NOMO-1 treated with DMSO at 0.1 percent for 48 hours (cell line): ENCODE data around the gene DCC.

ENCODE experiments used
- DNase-seq: peaks from one replicate; lab custom pipeline; 2025; ENCODE audit not compliant: unreplicated experiment; lab: John Stamatoyannopoulos, UW

DCC gene

DNA sequence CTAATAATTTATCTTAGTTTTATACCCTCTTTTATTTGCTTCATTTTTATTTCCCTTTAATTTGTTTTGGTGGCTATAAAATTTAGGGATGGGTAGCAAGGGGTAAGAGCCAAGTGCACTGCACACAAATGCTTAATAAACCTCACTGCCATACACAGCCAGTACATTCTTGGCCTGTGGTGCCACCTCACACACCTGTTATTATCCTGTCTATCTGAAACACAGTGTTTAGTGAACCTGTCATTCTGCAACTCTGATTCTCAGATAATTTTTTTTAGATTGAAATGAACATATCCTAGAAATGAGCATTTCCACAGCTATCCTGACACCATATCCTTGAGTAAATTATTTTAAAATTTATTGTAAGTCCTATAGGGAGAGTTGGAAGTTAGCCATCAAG, 807.5 kb downstream of the DCC start:
- no peak for DNase-seq

DNA sequence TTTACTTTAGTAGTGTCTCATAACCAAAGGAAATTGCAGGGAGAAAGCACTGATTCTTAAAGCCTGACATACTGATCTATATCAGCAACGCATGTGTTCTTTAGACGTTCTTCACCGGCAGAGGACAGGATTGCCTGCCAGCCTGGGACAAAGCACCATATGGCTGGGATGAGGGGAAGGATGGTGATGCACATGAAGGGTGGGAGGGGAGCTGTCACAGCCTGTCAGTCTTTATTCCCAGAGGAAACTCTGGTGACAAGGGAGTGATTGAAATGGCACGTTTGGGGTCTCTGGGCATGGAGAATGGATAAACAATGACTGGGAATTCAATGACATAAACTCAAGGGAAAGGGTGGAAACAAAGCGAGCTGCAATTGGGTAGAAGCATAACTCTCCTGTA, 808.1 kb downstream of the DCC start:
- no peak for DNase-seq

DNA sequence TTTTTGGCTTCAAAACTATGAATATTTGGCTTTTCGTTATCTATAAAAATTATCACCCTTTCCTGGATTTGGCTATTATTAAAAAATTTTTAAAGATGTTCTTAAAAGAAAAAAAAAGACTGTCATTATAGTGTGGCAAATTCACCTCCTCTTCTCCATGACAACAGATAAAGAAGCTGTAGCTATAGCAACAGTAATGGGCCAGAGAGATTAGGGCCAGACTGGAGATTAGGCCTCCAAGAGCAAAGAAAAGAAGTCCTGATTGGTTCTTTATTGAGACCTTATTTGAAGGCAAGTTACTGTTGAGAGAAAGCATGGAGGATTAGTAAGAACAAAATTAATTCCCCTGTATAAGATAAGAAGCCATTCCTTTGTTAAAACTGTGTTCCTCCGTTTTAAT, 812.5 kb downstream of the DCC start:
- DNase-seq = no peak

DNA sequence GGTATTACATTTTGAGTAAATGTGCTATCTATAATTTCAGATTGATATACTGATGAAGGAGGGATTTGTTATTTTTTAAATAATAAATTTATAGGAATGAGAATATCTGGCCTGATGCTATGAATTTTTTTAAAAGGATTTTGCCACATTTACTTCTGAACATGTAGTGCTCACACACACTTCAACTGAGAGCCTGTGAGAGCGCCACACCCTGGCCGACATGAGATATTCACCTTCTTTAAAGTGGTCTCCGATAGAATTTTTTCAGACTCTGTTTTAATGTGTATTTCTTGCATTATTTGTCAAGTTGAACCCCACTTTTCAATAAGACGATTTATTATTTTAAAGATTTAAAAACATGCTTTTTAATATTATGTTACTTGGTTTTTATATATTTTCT, 813.3 kb downstream of the DCC start:
- no peak for DNase-seq

DNA sequence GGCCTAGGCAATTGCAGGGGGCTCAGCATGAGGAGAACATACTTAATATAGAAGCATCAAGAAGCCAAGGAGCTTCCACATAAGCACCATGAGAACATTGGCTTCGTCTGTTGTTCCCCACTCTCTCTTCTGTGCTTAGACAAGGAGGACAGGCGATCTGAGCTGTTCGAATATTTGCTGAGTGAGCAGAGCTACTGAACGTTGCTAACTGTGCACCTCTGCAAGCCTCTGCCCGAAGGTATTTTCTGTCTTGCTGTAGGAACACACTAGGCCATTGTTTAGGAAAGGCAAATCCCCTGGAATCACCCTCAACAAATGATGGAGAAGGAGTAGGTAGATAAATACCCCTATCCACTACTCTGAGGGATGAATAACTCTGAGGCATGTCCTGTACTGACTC, 813.8 kb downstream of the DCC start:
- DNase-seq = no peak

DNA sequence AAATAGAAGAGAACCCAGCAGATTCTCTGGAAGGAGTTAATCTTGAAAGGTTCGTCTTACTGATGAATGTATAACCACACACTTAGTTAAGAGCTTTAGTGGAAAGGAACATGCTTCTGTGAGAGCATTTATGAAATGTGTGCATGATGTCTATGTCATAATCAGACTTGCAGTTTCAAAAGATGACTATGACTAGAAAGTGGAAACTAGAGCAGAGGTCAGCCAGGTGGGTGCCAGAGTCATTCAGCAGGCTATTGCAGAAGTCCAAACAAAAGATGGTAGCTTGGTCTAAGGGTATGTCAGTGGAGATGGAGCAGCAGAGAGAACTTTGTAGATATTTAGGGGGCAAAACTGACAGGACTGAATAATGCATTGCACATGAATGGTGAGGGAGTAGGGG, 825.8 kb downstream of the DCC start:
- DNase-seq = no peak

DNA sequence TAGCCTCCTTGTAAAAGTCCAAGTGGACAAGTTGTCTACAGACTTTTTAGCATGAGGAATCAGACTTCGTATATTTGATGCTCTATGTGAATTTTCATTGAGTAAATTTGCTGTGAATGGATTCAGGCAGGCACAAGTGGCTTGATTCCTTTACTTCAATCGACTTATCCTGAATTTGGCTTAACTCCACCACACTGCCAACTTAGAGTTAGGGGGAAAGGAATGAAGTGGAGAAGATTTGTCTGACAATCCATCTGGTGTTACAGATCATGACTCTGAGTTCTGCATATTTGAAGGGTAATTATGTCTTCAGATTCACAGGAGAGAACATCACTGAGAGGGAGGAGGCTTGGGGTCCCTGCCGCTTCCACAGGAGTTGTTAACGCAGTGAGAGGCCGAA, 829.3 kb downstream of the DCC start:
- DNase-seq = no peak

DNA sequence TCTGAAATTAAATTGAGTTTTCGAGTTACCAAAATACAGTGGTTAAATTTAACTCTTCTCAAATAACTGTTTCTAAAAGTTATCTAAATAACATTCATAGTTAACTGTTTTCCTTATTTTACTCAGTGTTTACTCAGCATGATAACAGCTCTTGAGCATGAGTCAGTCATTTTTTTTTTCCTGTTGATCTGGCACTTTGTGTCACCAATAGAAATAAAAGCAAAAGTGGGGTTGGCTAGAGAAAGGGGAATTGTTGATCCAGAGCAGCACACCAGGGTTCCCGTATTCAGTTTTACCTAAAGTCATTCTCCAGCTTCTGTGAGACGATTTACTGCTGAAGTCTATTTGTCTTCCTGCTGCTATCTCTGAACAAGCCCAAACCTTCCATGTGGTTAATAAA, 851.6 kb downstream of the DCC start:
- DNase-seq = no peak

DNA sequence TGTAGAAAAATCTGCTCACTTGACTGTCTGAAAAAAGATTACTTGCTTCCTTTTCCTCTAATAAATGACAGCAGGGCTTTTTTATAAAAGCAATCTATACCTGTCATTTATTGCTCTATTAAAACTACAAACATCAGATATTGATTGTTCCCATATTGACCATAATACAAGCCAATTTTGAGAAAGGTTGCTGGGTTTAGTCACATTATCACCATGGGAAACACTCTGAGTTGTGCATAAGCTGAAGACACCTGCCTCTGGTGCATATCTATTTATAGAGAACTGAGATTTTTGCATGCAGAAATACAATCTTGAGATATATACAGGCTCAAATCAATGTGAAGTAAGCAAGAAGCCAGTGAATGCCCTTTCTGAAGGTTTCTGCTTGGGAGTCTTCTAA, 853.9 kb downstream of the DCC start:
- no peak for DNase-seq

DNA sequence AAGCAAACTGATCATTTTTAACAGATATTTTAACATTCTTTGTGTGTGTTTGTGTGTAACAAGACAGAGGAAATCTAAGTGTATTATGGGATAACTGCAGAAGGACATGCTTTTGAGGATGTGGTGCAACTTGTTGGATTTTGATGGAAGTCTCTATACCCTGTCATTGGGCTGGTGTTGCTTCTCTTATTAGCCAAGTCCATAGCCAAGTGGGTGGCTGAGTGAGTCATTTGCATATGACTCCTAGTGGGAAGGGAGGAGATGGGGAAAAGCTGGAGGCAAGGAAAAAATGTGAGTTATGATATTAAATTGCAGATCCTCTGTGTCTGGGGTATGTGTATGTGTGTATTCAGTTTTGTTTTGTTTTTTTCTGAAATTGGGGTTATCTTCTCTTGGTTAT, 879.9 kb downstream of the DCC start:
- DNase-seq = no peak

DNA sequence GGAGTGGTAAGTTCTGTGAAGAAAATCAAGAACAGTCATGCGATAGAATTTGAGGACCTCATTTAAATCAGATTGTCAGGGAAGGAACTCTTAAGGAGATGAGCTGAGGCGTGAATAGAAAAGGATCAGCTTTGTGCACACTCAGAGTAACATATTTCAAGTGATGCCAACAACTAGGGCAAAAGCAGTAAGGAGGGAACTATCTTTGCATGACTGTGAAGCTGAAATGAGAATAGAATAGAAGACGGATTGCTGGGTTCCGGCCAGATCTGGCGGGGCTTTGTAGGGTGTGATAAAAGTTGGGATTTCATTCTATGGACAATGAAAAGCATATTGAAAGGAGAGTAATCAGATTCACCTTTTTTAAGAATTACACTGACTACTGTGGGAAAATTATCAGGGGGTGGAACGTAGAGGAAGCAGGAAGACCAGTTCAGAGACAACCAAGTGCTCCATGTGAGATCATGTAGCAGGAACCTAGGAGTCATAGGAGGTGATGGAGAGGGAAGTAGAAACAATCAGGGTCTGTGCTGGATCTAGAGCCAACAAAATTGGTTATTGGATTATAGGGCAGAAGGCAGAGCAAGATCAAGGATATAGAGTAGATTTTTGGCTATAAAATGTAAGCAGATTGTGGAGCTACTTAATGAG, 884.3 kb downstream of the DCC start:
- no peak for DNase-seq

DNA sequence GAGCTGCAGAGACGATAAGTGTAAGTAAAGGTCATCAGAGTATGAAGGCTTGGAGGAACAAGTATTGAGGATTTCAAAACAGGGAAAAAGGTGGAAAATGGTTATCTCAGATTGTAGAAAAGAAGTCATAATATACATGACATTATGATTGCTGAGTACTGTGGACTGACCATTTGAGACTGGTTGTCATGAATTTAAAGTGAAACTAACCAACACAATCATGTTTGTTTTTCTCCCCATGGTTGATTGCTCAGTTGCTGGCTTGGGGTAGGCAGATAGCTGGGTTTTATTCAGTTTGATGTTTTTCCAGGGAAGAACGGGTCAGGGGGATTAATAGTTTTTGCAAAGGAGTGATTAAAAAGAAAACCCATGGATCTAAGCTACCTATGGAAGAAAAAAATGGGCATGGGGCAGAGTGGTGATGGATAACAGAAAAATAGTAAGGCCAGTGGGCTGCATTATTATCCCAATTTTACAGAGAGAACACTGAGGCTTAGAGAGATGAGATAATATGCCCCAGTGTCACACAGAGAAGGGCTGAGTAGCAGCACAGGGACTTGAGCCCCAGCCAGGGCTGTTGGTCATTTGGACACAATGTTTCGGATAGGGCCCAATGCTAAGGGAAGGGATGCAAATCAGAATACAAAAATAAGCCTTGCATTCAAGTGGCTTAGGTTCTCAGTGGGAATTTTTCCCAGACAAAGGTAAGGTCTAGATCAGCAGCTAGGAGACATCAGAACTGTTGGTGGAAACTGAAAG, 885.7 kb downstream of the DCC start:
- no peak for DNase-seq

DNA sequence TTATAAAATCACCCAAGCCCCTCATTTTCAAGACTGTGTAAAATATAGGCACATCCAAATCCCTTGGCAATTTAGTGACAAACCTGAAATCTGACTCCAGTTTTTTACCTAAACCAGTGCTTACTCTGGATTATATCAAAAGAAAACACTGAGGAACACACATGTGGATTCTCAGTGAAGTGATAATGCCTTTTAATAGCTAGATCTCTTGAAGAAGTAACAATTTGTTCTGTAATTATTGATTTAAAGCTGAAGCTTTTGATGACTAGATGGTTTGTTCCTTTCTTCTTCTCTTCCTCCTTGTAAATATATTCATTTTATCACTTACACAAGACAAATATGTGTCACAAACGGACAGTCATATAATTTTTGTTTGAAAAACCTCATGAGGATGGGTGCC, 894.6 kb downstream of the DCC start:
- no peak for DNase-seq

DNA sequence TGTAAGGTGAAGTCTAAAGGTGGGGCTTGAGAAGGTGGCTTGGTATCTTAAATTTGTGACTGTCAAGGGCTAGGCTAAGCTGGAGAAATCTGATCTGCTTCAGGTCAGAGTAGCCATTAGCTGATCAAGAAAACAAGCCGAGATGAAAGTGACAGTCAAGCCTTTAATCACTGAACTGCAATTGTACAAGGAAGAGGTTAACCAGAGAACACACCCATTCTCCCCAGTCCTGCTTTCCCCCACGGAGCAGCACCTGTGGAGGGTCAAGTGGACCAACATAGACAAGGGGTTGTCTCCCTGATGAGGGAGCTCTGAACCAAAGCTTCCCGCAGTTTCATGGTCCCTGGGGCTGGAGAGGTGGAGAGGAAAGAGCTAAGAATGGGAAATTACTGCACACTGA, 901.2 kb downstream of the DCC start:
- DNase-seq = no peak

DNA sequence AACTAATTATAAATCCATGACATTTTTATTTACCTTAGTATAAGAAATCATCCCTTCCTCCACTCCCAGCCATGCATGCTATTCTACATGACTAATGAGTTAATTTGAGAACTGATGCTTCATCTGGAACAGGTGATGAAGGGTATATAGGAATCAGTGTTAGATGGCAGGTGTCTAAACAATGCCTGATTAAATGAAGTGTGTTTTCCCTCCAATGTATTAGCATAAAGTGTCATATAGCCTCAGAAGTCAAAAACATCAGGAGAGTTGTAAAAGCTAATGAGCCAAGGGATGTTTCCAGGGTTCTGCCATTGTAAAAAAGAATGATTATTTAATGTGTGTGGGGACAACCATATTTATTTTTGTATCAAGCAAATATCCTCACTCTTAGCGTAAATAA, 913.8 kb downstream of the DCC start:
- no peak for DNase-seq

DNA sequence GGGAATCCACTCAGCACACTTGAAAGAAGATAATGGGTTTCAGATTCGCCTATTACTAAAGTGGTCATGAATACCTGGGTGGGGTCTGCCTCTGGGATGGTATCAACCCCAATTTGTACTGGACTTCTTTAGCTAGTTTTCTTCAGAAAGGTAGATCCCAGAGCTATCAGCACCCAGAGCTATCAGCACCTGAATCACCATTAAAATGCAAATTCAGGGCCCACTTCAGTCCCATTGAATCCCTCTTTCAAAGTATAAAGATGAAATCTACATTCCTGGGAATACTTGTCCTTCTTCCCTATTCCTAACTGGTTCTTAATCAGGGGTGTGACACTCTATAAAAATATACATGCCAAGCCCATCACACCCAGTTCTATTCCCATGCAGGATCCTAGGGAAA, 914.3 kb downstream of the DCC start:
- no peak for DNase-seq

DNA sequence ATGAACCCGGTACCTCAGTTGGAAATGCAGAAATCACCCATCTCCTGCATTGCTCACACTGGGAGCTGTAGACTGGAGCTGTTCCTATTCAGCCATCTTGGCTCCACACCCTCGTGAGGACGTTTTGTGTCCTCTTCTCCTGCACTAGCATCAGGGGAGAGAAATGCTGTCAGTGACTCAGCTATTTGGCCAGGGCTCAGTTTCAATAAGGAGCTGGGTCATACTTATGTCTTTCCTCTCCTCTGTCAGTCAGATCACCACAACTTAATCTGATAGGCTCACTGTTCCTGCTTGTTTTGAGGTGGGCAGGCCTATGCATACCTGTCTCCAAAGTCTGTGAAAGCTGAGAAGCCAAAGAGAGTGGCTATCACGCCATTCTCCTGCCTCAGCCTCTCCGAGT, 921.2 kb downstream of the DCC start:
- DNase-seq = no peak

DNA sequence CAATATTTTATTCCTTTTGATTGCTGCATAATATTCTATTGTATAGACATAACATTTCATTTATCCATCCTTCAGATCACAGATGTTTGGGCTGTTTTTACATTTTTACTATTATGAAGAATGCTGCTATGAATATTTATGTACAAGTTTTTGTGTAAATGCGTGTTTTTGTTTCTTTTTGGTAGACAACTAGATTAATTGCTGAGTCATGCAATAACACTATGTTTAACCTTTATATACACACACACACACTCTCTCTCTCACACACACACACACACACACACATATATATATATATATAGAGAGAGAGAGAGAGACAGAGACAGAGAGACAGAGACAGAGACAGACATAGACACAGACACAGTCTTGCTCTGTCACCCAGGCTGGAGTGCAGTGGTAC, 926.9 kb downstream of the DCC start:
- DNase-seq = no peak

DNA sequence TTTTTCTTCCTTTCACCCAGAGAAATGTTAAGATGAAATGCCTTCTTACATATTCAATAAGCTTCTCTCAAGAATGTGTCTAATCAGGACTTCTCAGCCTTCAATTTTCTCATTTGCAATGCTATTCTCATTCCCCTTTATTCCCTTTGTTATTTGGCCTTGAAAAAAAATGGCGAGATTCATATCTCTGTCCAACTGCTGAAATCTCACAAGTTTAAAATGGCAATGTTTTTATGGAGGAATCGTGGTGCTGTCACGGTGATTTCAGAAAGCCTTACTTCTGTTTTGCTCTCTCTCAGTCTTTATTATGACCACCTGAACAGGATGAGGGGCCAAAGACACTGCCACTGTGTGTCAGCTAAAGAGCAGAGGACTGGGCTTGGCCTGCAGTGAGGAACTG, 928.5 kb downstream of the DCC start:
- DNase-seq = no peak

DNA sequence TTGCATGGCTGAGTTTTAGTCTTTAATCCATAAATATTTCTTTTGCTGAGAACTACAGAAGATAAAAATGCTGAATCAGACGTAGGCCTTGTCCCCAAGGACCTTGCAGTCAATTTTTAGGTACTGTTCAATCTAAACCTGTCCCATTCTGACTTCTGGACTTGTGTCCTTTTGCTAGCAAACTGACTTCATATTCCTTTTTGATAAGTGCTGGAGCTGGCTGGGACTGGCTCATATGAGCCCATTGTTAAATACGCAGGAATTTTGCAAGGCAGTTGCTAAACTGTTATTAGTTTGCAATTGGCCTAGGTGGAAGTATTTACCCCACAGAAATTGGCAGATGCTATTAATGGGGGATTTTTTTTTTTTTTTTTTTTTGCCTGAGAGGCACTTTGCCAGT, 941.4 kb downstream of the DCC start:
- DNase-seq = no peak

DNA sequence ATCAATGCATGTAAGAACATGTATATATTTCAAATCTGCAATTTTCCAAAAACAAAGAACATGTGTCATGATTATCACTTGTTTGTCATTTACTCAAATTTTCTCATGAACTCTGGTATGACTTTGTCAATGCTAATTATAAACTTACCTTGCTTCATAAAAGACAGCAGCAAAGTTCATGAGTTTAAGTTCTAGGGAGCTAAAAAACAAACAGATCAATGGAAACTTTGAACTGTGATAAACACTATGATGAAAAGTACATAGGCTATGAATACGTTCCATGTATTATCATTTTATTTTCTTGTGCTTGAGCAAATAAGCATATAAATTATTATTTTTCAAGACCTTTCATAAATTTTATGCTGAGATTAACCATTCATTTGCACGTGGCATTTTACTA, 943.7 kb downstream of the DCC start:
- no peak for DNase-seq

DNA sequence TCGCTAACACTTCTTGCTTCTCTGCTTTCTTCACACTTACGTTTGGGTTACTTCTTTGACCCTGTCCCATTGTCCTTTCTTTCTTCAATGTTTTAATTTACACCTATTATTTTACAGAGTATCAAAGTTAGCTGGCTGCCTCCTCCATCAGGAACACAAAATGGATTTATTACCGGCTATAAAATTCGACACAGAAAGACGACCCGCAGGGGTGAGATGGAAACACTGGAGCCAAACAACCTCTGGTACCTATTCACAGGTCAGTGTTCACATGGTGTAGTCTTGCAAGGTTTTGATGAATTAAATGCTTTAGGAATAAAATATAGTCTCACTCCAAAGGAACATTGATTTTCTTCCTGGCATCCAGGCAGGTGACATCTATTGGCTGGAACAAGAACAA, 965.5 kb downstream of the DCC start:
- DNase-seq = no peak

DNA sequence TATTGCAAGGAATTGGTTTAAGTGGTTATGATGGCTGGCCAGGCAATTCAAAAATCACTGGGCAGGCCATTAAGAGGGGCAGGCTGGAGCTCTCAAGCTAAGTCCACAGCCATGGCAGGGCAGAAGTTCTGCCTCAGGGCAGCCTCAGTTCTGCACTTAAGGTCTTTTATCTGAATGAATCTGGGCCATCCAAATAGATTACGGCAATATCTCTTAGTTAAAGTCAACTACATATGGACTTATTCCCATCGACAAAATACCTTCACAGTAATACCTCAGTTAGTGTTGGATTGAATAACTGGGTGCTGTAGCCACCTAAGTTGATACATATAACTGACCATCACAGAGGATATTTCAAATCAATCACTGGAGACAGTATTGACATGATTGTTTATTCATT, 979.6 kb downstream of the DCC start:
- DNase-seq = no peak
